Measurements from ENCODE around the gene CNTNAP4. TPM values are rescaled to one million over a fixed set of nuclear protein-coding genes. Genes with fewer than 3 reads are reported as not detected.

Gene CNTNAP4
- total and polyA plus RNA-seq, 2 experiments from 2014 or later = 0.64 to 1.1 TPM

DNA sequence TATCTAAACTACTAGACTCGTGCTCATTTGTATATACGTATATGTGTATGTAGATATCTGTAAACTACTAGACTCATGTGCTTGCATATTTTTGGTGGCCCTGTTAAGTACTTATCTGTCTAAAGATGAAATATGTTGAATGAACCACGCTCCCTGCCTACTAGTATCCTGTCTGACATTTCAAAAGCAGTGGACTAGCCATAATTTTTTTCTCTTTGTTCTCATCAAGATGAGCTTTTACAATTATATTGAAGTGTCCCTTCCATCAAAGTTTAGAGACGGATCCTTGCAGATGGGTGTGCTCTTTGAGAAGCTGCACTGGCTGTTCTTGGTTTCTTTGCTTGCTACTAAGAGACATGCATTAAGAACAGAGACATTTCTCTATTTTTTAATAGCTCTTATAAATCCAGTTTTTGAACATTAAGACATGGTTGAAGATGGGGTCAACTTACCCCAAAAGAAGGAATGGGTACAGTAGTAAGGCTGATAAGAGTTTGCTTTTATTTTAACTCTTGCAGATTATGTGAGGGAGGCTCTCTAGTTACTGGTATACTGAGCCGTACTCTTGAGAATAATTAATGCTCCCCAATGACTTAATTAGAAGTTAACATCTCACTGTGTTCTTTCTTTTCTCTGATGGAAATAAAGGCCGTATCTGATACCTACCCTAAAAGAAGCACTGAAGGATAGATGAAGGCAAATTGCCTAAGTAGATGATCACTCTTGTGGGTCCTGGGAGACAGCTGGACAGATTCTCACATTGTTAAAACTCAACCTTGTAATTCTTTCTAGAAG, 3.4 kb downstream of the CNTNAP4 start:
- Histone ChIP-seq H4K20me1 (ENCODE audit: insufficient read depth, poor library complexity, severe bottlenecking) (no peaks in the 10 kb centered on the region), H3K9me3 (ENCODE audit: low read depth) (no peaks in the 10 kb centered on the region), H3K36me3 (replicated peaks; ENCODE audit: insufficient read depth, low read depth) (no peaks in the 10 kb centered on the region), H3K79me2 (no peaks in the 10 kb centered on the region), H3K9me2 (replicated peaks; ENCODE audit: insufficient read depth) (no peaks in the 10 kb centered on the region), H3K4me1 (ENCODE audit: insufficient read depth) (no peaks in the 10 kb centered on the region), H3K27me3 (peaks cover 14% of the 10 kb centered on the region), H2AFZ (no peak overlapping the region), H3K27ac (no peak overlapping the region), H3K4me2 (no peak overlapping the region), H3K4me3 (no peak overlapping the region)
- 95% methylated on average over 6 of the region's 6 CpGs for WGBS (ENCODE audit: low lambda C conversion rate, missing lambda C conversion rate)
- no peak for DNase-seq (ENCODE audit: low spot score)
- TF ChIP-seq, protein P1, sequence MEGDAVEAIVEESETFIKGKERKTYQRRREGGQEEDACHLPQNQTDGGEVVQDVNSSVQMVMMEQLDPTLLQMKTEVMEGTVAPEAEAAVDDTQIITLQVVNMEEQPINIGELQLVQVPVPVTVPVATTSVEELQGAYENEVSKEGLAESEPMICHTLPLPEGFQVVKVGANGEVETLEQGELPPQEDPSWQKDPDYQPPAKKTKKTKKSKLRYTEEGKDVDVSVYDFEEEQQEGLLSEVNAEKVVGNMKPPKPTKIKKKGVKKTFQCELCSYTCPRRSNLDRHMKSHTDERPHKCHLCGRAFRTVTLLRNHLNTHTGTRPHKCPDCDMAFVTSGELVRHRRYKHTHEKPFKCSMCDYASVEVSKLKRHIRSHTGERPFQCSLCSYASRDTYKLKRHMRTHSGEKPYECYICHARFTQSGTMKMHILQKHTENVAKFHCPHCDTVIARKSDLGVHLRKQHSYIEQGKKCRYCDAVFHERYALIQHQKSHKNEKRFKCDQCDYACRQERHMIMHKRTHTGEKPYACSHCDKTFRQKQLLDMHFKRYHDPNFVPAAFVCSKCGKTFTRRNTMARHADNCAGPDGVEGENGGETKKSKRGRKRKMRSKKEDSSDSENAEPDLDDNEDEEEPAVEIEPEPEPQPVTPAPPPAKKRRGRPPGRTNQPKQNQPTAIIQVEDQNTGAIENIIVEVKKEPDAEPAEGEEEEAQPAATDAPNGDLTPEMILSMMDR (IDR thresholded peaks at IDR 0.05; ENCODE audit: poor library complexity) = no peak
- TF ChIP-seq EZH2phosphoT487 (IDR thresholded peaks at IDR 0.05; ENCODE audit: low read depth, severe bottlenecking, unreplicated experiment) (no peak), EZH2 (IDR thresholded peaks at IDR 0.05; ENCODE audit: borderline replicate concordance) (no peak)

DNA sequence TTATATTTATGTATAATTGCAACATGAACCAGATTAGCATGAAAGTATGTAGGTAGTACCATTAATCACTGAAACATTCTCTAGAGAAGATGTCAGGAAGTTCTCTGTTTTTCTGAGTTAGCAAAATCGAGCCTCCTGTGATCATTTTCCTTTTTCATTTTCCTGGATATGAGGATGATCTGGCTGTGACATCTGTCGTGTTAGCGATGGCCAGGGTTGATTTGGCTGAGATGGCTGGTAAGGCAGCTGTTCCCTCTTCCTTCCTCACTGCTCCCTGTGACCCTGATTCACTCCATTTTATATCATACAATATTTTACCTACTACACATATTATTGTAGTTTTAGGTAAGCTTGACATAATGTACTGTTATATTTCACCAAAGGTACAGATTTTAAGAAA, 10.3 kb downstream of the CNTNAP4 start:
- Histone ChIP-seq H3K9me2 (replicated peaks; ENCODE audit: insufficient read depth) (no peaks in the 10 kb centered on the region), H3K4me3 (no peak overlapping the region), H2AFZ (no peak overlapping the region), H4K20me1 (ENCODE audit: insufficient read depth, poor library complexity, severe bottlenecking) (no peaks in the 10 kb centered on the region), H3K4me1 (ENCODE audit: insufficient read depth) (no peaks in the 10 kb centered on the region), H3K9me3 (ENCODE audit: low read depth) (no peaks in the 10 kb centered on the region), H3K27ac (no peak overlapping the region), H3K27me3 (no peaks in the 10 kb centered on the region), H3K36me3 (replicated peaks; ENCODE audit: insufficient read depth, low read depth) (no peaks in the 10 kb centered on the region), H3K79me2 (no peaks in the 10 kb centered on the region), H3K4me2 (no peak overlapping the region)
- no peak for DNase-seq (ENCODE audit: low spot score)
- TF ChIP-seq EZH2 (IDR thresholded peaks at IDR 0.05; ENCODE audit: borderline replicate concordance) (no peak), EZH2phosphoT487 (IDR thresholded peaks at IDR 0.05; ENCODE audit: low read depth, severe bottlenecking, unreplicated experiment) (no peak)
- TF ChIP-seq, protein P1 (IDR thresholded peaks at IDR 0.05; ENCODE audit: poor library complexity) = no peak
- WGBS (ENCODE audit: low lambda C conversion rate, missing lambda C conversion rate) = 72% methylated on average over 3 of the region's 3 CpGs

DNA sequence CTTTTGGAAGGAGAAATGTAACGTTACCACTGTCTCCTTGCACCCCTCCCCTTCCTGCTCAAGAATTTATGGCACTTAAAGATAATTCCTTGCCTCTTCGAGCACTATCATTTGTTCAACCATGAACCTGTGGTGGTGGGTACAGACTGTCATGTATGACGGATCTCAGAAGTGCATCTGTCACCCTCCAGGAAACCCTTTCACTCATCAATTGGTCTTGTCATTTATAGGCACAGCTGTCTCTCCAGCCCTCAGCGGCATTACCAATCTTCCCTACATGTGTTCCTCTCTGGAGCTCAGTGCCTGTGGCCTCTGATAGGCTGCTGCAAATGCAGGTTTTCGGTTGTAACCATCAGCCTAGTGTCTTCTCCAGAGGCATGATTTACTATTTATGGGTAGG, 15.0 kb downstream of the CNTNAP4 start:
- no peak overlapping the region for H2AFZ ChIP-seq
- no peaks in the 10 kb centered on the region for H3K4me1 ChIP-seq (ENCODE audit: insufficient read depth)
- TF ChIP-seq, protein P1 (IDR thresholded peaks at IDR 0.05; ENCODE audit: poor library complexity) = no peak
- no peak for TF ChIP-seq EZH2 (IDR thresholded peaks at IDR 0.05; ENCODE audit: borderline replicate concordance)
- no peak for TF ChIP-seq EZH2phosphoT487 (IDR thresholded peaks at IDR 0.05; ENCODE audit: low read depth, severe bottlenecking, unreplicated experiment)
- no peak overlapping the region for H3K27ac ChIP-seq
- no peaks in the 10 kb centered on the region for H3K9me3 ChIP-seq (ENCODE audit: low read depth)
- H3K27me3 ChIP-seq = no peaks in the 10 kb centered on the region
- no peak for DNase-seq (ENCODE audit: low spot score)
- H3K36me3 ChIP-seq (replicated peaks; ENCODE audit: insufficient read depth, low read depth) = no peaks in the 10 kb centered on the region
- no peaks in the 10 kb centered on the region for H3K9me2 ChIP-seq (replicated peaks; ENCODE audit: insufficient read depth)
- H3K4me3 ChIP-seq = no peak overlapping the region
- no peak overlapping the region for H3K4me2 ChIP-seq
- WGBS (ENCODE audit: low lambda C conversion rate, missing lambda C conversion rate) = 73% methylated on average over 5 of the region's 5 CpGs
- H4K20me1 ChIP-seq (ENCODE audit: insufficient read depth, poor library complexity, severe bottlenecking) = no peaks in the 10 kb centered on the region
- no peaks in the 10 kb centered on the region for H3K79me2 ChIP-seq
